ENCODE data around the gene GPRC5C.

GRCh38 chr17:74452033-74452840, 20.3 kb downstream of the GPRC5C start:
- TF ChIP-seq CTCF (IDR thresholded peaks at IDR 0.05) (no peak), POLR2A (IDR thresholded peaks at IDR 0.05) (no peak)
